HG02642 (cell line): Measurements from ENCODE around the gene RYR3.
"Not testable (repeated sequence)": the region's sequence is repeated elsewhere in the genome, so short reads cannot be mapped to it uniquely, and the experiment has no call there.

Experiments
- ATAC-seq: cut with Tn5 transposase; IDR thresholded peaks from one replicate; pipeline ENCODE4 v1.9.1; 2021; ENCODE audit warnings: mild to moderate bottlenecking; ENCODE audit not compliant: unreplicated experiment, poor library complexity

RYR3 gene

GRCh38 chr15:33559207-33559890 is 248.6 kb downstream of the RYR3 start:
- ATAC-seq, result no peak

- no peak for ATAC-seq
These were observed 250.6 kb downstream of the RYR3 start for GRCh38 chr15:33561407-33561806.

- ATAC-seq, result no peak
These were observed 251.2 kb downstream of the RYR3 start for GRCh38 chr15:33561967-33562366.

GRCh38 chr15:33565094-33565493 is 254.3 kb downstream of the RYR3 start:
- no peak for ATAC-seq

- ATAC-seq, result no peak
These were observed 256.9 kb downstream of the RYR3 start for GRCh38 chr15:33567652-33568051.

- no peak for ATAC-seq
These were observed 258.3 kb downstream of the RYR3 start for GRCh38 chr15:33569036-33569435.

- ATAC-seq, result not testable (repeated sequence)
These were observed 267.1 kb downstream of the RYR3 start for GRCh38 chr15:33577911-33578310.

GRCh38 chr15:33580526-33580925 is 269.8 kb downstream of the RYR3 start:
- no peak for ATAC-seq

GRCh38 chr15:33581032-33581431 is 270.3 kb downstream of the RYR3 start:
- no peak for ATAC-seq

GRCh38 chr15:33584797-33585196 is 274.0 kb downstream of the RYR3 start:
- ATAC-seq, result no peak

- no peak for ATAC-seq
These were observed 276.3 kb downstream of the RYR3 start for GRCh38 chr15:33586786-33587697.

- no peak for ATAC-seq
These were observed 277.0 kb downstream of the RYR3 start for GRCh38 chr15:33587773-33588172.

GRCh38 chr15:33592864-33593263 is 282.1 kb downstream of the RYR3 start:
- no peak for ATAC-seq

- ATAC-seq, result not testable (repeated sequence)
These were observed 287.6 kb downstream of the RYR3 start for GRCh38 chr15:33598382-33598781.

- no peak for ATAC-seq
These were observed 289.4 kb downstream of the RYR3 start for GRCh38 chr15:33600212-33600611.

- no peak for ATAC-seq
These were observed 290.7 kb downstream of the RYR3 start for GRCh38 chr15:33601461-33601860.

GRCh38 chr15:33608714-33609113 is 297.9 kb downstream of the RYR3 start:
- ATAC-seq, result no peak

- ATAC-seq, result no peak
These were observed 302.0 kb downstream of the RYR3 start for GRCh38 chr15:33612721-33613304.

GRCh38 chr15:33616475-33616874 is 305.7 kb downstream of the RYR3 start:
- ATAC-seq, result no peak

GRCh38 chr15:33618350-33618749 is 307.6 kb downstream of the RYR3 start:
- ATAC-seq, result no peak

GRCh38 chr15:33621141-33621540 is 310.4 kb downstream of the RYR3 start:
- ATAC-seq, result no peak
